GM21737 (cell line): ENCODE results near the gene TGFB1I1.
"Not testable (repeated sequence)": the region's sequence is repeated elsewhere in the genome, so short reads cannot be mapped to it uniquely, and the experiment has no call there.

Source experiments
- ATAC-seq: cut with Tn5 transposase; IDR thresholded peaks from one replicate; pipeline ENCODE4 v1.9.1; 2021; ENCODE audit warnings: mild to moderate bottlenecking, moderate library complexity; ENCODE audit not compliant: unreplicated experiment

The TGFB1I1 gene

GRCh38 chr16:31508706-31509195, 36.8 kb downstream of the TGFB1I1 start:
- no peak for ATAC-seq

GRCh38 chr16:31513126-31513525, 41.2 kb downstream of the TGFB1I1 start:
- no peak for ATAC-seq

- no peak for ATAC-seq
These were observed 41.9 kb downstream of the TGFB1I1 start for GRCh38 chr16:31513884-31514283.

- no peak for ATAC-seq
These were observed 45.9 kb downstream of the TGFB1I1 start for GRCh38 chr16:31517800-31518402.

- ATAC-seq, result no peak
These were observed 47.9 kb downstream of the TGFB1I1 start for GRCh38 chr16:31519759-31520431.

- no peak for ATAC-seq
These were observed 49.4 kb downstream of the TGFB1I1 start for GRCh38 chr16:31521368-31521767.

- no peak for ATAC-seq
These were observed 50.1 kb downstream of the TGFB1I1 start for GRCh38 chr16:31522071-31522470.

GRCh38 chr16:31523768-31524167, 51.8 kb downstream of the TGFB1I1 start:
- ATAC-seq, result not testable (repeated sequence)

- ATAC-seq, result no peak
These were observed 53.2 kb downstream of the TGFB1I1 start for GRCh38 chr16:31525113-31525512.
